ENCODE data around the gene SARNP.
"Not testable (repeated sequence)": the region's sequence is repeated elsewhere in the genome, so short reads cannot be mapped to it uniquely, and the experiment has no call there.

The SARNP gene

DNA sequence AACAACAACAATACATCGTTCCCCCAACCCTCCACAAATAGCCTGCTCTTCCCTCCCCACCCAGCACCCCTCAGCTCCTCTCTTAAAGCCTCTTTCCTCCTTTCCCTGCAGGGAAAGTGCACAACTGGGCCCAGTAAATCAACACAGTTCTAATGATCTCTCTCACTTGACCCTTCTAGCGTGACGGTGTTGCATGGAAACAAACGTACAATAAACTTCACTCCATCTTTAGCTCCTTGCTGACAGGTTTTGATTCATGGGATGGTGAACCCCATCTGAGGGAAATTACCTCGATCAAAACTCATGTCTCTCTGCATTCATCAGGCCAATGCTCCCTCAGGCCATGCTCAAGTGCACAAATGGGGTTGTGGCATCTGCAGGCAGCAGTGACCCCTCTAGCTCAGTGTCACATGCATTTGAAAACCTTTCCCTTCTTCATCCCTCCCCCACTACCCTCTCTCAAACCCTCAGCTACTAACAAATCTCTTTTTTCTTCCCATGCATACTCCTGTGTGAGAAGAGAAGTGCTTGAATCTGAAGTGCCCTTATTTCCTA is 51.7 kb downstream of the SARNP start:
- in situ Hi-C loops (cut with MboI; ENCODE audit: low sequenced_read_pairs, unreplicated experiment), result no loop called here
- TF ChIP-seq, protein P1, sequence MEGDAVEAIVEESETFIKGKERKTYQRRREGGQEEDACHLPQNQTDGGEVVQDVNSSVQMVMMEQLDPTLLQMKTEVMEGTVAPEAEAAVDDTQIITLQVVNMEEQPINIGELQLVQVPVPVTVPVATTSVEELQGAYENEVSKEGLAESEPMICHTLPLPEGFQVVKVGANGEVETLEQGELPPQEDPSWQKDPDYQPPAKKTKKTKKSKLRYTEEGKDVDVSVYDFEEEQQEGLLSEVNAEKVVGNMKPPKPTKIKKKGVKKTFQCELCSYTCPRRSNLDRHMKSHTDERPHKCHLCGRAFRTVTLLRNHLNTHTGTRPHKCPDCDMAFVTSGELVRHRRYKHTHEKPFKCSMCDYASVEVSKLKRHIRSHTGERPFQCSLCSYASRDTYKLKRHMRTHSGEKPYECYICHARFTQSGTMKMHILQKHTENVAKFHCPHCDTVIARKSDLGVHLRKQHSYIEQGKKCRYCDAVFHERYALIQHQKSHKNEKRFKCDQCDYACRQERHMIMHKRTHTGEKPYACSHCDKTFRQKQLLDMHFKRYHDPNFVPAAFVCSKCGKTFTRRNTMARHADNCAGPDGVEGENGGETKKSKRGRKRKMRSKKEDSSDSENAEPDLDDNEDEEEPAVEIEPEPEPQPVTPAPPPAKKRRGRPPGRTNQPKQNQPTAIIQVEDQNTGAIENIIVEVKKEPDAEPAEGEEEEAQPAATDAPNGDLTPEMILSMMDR (IDR thresholded peaks at IDR 0.05; ENCODE audit: borderline replicate concordance, control extremely low read depth, extremely low read depth, insufficient read depth, missing control alignments), result no peak
- DNase-seq (ENCODE audit: low spot score), result no peak

DNA sequence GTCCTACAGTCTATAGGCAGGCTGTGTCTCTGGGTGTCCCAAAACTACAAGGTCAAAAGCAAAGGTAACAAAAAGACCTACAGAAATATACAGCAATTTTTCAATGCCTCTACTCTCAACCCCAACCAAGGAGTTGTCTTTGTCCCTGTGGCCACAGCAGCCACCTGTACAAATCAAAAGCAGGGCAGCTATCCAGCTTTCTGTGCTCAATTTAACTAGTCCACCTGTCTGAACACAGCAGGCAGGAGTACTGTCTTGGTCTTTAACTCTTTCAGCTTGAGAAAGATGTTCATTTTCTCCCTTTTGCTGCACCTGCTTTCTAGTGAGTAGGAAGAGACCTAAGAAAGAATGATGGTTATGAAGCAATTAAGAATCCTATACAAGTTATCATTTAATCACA is 54.9 kb downstream of the SARNP start:
- in situ Hi-C loops (cut with MboI; ENCODE audit: low sequenced_read_pairs, unreplicated experiment), result no loop called here
- TF ChIP-seq, protein P1 (IDR thresholded peaks at IDR 0.05; ENCODE audit: borderline replicate concordance, control extremely low read depth, extremely low read depth, insufficient read depth, missing control alignments), result no peak
- DNase-seq (ENCODE audit: low spot score), result no peak

DNA sequence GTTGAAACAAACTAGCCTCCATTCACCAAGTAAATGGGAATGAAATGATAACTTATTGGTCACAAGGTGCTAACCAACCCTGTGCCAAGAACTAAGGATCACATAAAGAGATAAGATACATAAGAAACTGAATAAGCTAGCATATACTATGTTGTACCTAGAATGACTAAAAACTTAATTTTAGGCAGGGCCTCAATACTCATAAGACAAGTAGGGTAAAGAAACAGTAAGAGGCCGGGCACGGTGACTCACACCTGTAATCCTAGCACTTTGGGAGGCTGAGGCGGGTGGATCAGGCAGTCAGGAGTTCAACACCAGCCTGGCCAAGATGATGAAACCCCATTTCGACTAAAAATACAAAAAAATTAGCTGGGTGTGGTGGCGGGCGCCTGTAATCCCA is 56.9 kb downstream of the SARNP start:
- TF ChIP-seq, protein P1 (IDR thresholded peaks at IDR 0.05; ENCODE audit: borderline replicate concordance, control extremely low read depth, extremely low read depth, insufficient read depth, missing control alignments), result no peak
- in situ Hi-C loops (cut with MboI; ENCODE audit: low sequenced_read_pairs, unreplicated experiment), result no loop called here
- DNase-seq (ENCODE audit: low spot score), result no peak

DNA sequence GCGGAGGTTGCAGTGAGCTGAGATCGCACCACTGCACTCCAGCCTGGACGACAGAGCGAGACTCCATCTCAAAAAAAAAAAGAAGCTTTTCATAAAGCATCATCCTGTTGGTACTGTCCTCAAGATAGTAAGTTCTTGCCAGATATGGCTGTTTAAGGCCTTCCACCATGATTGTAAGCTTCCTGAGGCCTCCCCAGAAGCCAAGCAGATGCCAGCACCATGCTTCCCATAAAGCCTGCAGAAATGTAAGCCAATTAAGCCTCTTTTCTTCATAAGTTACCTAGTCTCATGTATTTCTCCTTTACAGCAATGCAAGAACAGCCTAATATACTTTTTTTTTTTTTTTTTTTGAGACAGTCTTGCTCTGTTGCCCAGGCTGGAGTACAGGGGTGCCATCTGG is 58.9 kb downstream of the SARNP start:
- in situ Hi-C loops (cut with MboI; ENCODE audit: low sequenced_read_pairs, unreplicated experiment); DNase-seq (ENCODE audit: low spot score): not testable (repeated sequence)

DNA sequence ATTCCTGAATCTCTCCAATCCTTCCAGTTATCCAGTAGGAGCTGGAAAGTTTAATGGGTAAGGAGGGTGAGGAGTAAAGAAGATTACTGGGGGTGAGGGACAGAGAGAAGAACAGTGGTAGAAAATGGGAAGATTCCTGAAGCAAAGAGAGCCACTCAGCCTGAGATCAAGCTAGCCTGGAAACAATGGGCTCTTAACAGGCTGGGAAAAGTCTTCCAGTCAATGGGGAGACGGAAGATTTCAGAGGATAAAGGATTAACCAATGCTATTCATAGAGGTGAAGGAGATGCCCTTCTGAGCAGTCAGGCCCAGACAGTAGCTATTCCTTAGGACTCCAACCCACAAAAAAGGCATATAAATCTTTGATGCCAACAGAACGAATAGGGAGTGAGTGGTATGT is 59.8 kb downstream of the SARNP start:
- no peak for DNase-seq (ENCODE audit: low spot score)
- TF ChIP-seq, protein P1 (IDR thresholded peaks at IDR 0.05; ENCODE audit: borderline replicate concordance, control extremely low read depth, extremely low read depth, insufficient read depth, missing control alignments), result no peak
- in situ Hi-C loops (cut with MboI; ENCODE audit: low sequenced_read_pairs, unreplicated experiment), result no loop called here

DNA sequence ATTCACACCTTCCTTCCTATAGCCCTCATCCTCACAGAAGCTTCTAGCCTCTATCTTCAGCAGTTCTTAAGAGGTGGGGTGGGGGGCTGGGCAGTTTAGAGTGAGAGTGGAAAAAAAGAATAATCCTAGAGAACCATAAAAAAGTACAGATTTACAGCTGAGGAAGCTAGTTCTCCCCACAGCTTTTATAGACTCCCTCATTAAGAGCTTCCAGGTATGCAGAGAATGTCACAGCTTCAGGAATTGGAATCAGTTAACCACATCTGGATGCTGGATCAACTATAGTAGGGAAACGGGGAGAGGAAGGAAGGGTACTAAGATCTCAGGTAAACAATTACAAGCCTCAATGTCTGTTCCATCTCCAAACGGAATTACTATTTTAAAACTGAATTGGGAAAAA is 62.3 kb downstream of the SARNP start:
- TF ChIP-seq, protein P1 (IDR thresholded peaks at IDR 0.05; ENCODE audit: borderline replicate concordance, control extremely low read depth, extremely low read depth, insufficient read depth, missing control alignments), result no peak
- no peak for DNase-seq (ENCODE audit: low spot score)
- in situ Hi-C loops (cut with MboI; ENCODE audit: low sequenced_read_pairs, unreplicated experiment), result no loop called here

DNA sequence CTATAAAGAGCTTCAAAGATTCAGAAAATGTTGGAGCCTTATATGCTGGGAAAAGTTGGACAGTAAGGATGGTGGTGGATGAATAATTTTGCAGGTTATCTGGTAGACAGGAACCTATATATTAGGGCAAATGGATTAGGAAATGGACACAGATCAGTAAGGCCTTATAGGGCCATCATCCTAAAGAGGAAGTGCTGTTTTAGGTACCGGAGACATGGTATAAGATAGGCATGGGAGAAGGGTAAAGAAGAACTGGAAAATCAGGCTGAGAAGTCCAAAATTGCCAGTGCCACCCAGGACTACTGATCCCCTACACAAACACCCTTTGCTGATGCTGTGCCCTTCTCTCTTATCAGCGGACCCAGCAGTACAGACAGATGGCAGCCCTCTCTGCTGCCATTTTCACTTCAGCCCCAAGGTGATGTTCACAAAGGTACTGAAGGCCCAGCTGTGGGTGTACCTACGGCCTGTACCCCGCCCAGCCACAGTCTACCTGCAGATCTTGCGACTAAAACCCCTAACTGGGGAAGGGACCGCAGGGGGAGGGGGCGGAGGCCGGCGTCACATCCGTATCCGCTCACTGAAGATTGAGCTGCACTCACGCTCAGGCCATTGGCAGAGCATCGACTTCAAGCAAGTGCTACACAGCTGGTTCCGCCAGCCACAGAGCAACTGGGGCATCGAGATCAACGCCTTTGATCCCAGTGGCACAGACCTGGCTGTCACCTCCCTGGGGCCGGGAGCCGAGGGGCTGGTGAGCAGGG is 69.1 kb downstream of the SARNP start:
- in situ Hi-C loops (cut with MboI; ENCODE audit: low sequenced_read_pairs, unreplicated experiment), result no loop called here
- TF ChIP-seq, protein P1 (IDR thresholded peaks at IDR 0.05; ENCODE audit: borderline replicate concordance, control extremely low read depth, extremely low read depth, insufficient read depth, missing control alignments), result no peak
- no peak for DNase-seq (ENCODE audit: low spot score)

Measured in GM13976 (cell line).